Activated naive CD4-positive, alpha-beta T cell treated with anti-CD3 and anti-CD28 coated beads, Interleukin-2, amount 10 ng/mL, durations not matched to agents 7 days and 5 days (primary cell): ENCODE data around the gene FKBP1B.

Experiments used
- CTCF ChIA-PET: fragments of 350-600 bp; sonication (Branson Sonifier 250); formaldehyde crosslinking; loops from one replicate; lab custom pipeline; 2021; ENCODE audit warnings: antibody characterized with exemption; lab: Charles Lee
- DNase-seq: peaks from one replicate; pipeline ENCODE4 v3.0.0-alpha.2; 2020
- H3K27ac Mint-ChIP-seq: one replicate; pipeline ENCODE4 v1.8.0; 2021; ENCODE audit warnings: mild to moderate bottlenecking, moderate library complexity, mixed read lengths
- H3K27me3 Mint-ChIP-seq: one replicate; pipeline ENCODE4 v1.8.0; 2021; ENCODE audit warnings: mild to moderate bottlenecking, mixed read lengths
- H3K36me3 Mint-ChIP-seq: one replicate; pipeline ENCODE4 v1.8.0; 2021; ENCODE audit warnings: mixed read lengths
- H3K4me1 Mint-ChIP-seq: one replicate; pipeline ENCODE4 v1.8.0; 2021; ENCODE audit warnings: mixed read lengths
- H3K4me3 Mint-ChIP-seq: one replicate; pipeline ENCODE4 v1.8.0; 2021; ENCODE audit warnings: mild to moderate bottlenecking, moderate library complexity, mixed read lengths
- H3K9me3 Mint-ChIP-seq: one replicate; pipeline ENCODE4 v1.8.0; 2021; ENCODE audit warnings: mixed read lengths

The FKBP1B gene

DNA sequence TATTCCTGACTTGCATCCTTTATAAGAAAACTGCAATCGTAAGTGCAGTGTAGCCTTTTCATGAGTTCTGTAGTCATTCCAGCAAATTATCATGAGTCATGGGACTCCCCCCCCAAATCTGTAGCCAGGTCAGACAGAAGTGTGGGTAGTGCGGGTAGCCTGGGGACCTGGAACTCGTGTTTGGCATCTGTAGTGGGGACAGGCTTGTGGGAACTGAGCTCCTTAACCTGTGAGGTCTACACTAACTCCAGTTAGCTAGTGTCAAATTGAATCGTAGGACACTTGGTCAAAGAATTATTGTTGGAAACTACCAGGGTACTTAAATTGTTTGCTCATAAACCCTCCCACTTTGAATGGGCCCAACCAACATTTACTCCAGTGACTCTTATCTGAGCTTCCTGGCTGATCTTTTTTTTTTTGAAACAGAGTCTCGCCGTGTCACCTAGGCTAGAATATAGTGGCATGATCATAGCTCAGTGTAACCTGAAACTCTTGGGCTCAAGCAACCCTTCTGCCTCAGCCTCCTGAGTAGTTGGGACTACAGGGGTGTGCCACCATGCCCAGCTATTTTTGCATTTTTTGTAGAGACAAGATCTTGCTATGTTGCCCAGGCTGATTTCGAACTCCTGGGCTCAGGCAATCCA lies 61.2 kb downstream of the FKBP1B start:
- CTCF ChIA-PET: no interaction called here
- Mint-ChIP-seq H3K9me3 (peaks cover 16% of the 10 kb centered on the region), H3K36me3 (peaks cover 2% of the 10 kb centered on the region), H3K4me3 (no peak overlapping the region), H3K27ac (no peak overlapping the region), H3K27me3 (no peaks in the 10 kb centered on the region), H3K4me1 (no peaks in the 10 kb centered on the region)
- DNase-seq: no peak

DNA sequence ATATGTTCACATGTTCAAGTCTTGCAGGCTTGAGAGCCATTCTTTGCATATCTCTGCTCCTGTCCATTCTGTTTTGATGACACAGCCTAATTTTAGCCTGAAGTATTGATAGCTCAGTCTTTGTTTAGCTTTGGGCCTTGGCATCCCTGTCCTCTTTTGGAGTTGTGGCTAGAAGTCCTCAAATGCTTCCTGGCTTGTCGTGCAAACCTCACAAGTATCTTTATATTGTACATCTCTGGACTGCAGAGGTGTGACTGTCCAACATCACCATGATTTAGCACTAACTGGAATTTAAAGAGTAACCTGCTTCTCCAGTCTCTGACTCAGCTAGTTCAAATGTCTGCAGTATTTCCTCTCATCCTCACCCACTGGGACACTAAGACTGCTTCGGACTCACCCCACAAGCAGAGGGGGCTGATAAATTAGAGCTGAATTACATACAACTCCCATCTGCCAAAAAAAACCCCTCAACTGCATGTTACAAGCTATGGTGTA lies 61.9 kb downstream of the FKBP1B start:
- no peak for DNase-seq
- Mint-ChIP-seq H3K27ac (no peak overlapping the region), H3K4me1 (no peaks in the 10 kb centered on the region), H3K27me3 (no peaks in the 10 kb centered on the region), H3K4me3 (no peak overlapping the region), H3K36me3 (no peaks in the 10 kb centered on the region), H3K9me3 (peaks cover 13% of the 10 kb centered on the region)
- CTCF ChIA-PET: no interaction called here
